CD4-positive, alpha-beta T cell (primary cell): ENCODE data around the gene PXK. TPM values are rescaled to one million over a fixed set of nuclear protein-coding genes. Genes with fewer than 3 reads are reported as not detected.

Experiments
- ATAC-seq: fragments of 200-7000 bp; cut with Tn5 transposase; one replicate; pipeline ENCODE4 v1.10.0; 2022; ENCODE audit warnings: mild to moderate bottlenecking; ENCODE audit not compliant: poor library complexity
- CTCF ChIA-PET: fragments of 350-600 bp; sonication (Branson Sonifier 250); formaldehyde crosslinking; loops from one replicate; lab custom pipeline; 2021; ENCODE audit warnings: antibody characterized with exemption, inconsistent platforms; lab: Charles Lee
- POLR2A ChIA-PET: fragments of 350-600 bp; sonication (Branson Sonifier 250); formaldehyde crosslinking; loops from one replicate; lab custom pipeline; 2021; ENCODE audit warnings: antibody characterized with exemption, inconsistent platforms; lab: Charles Lee
- DNase-seq, 14 experiments: peaks; one replicate each; pipeline ENCODE4 v3.0.0-alpha.2; 2013 to 2020; ENCODE audit warnings: mixed read lengths in 2 of 14
- H3K27ac ChIP-seq, 2 donors: one replicate each; pipeline versions ENCODE4 v1.5.1 to v1.7.0; 2013; ENCODE audit warnings: low read length in 2 of 2, low read depth in 1 of 2, mild to moderate bottlenecking in 1 of 2
- H3K27me3 ChIP-seq, 2 experiments: 1 replicate in 1 of 2; 2 replicates in 1 of 2; pipeline versions ENCODE4 v1.6.1 to v1.7.0; 2013; ENCODE audit warnings: low read length in 2 of 2, control low read depth in 1 of 2, mild to moderate bottlenecking in 1 of 2, moderate library complexity in 1 of 2; ENCODE audit not compliant: insufficient read depth in 2 of 2, control insufficient read depth in 1 of 2
- H3K36me3 ChIP-seq: one replicate; pipeline ENCODE4 v1.6.1; 2013; ENCODE audit warnings: low read length, control low read depth; ENCODE audit not compliant: insufficient read depth
- H3K4me1 ChIP-seq: one replicate; pipeline ENCODE4 v1.6.1; 2013; ENCODE audit warnings: low read length, control low read depth; ENCODE audit not compliant: insufficient read depth
- H3K4me3 ChIP-seq: one replicate; pipeline ENCODE4 v1.5.1; 2013; ENCODE audit warnings: mild to moderate bottlenecking, low read length, moderate library complexity
- H3K9me3 ChIP-seq, 2 experiments: 1 replicate in 1 of 2; 2 replicates in 1 of 2; pipeline versions ENCODE4 v1.6.1 to v1.7.0; 2013; ENCODE audit warnings: low read length in 2 of 2, mild to moderate bottlenecking in 2 of 2, control low read depth in 1 of 2, moderate library complexity in 1 of 2; ENCODE audit not compliant: control insufficient read depth in 1 of 2, insufficient read depth in 1 of 2
- H3K27ac Mint-ChIP-seq: one replicate; pipeline ENCODE4 v1.8.0; 2020; ENCODE audit warnings: mixed read lengths
- H3K27me3 Mint-ChIP-seq: one replicate; pipeline ENCODE4 v1.8.0; 2021; ENCODE audit warnings: mixed read lengths
- H3K36me3 Mint-ChIP-seq: one replicate; pipeline ENCODE4 v1.8.0; 2021; ENCODE audit warnings: low read depth, mixed read lengths
- H3K4me1 Mint-ChIP-seq: one replicate; pipeline ENCODE4 v1.8.0; 2021; ENCODE audit warnings: low read depth, mixed read lengths
- H3K4me3 Mint-ChIP-seq: one replicate; pipeline ENCODE4 v1.8.0; 2020; ENCODE audit warnings: mild to moderate bottlenecking, mixed read lengths
- H3K9me3 Mint-ChIP-seq: one replicate; pipeline ENCODE4 v1.8.0; 2020; ENCODE audit warnings: mixed read lengths
- intact Hi-C, 2 experiments: fragments of 100-400 bp; cut with DNase I in 1 of 2; cut with micrococcal nuclease in 1 of 2; formaldehyde crosslinking; loops; one replicate each; pipeline versions ENCODE4 v1.15.1 to v1.9.0; 2023 to 2025; cut with DNase I, micrococcal nuclease
- total RNA-seq, 174 experiments: library from RNA in 2 of 174; stranded (reverse) in 2 of 174; gene quantifications; one replicate each; pipeline ENCODE4 v1.2.3 and lab custom pipeline; 2021 to 2026
- TF ChIP-seq, protein P1 (sequence below): fragments of 200-600 bp; IDR thresholded peaks from one replicate; pipeline ENCODE4 v1.8.0; 2022; ENCODE audit warnings: antibody characterized with exemption, mild to moderate bottlenecking

The PXK gene
- total RNA-seq, 2 experiments from 2014 or later, result 12.5 to 14.8 TPM

- TF ChIP-seq, protein P1, sequence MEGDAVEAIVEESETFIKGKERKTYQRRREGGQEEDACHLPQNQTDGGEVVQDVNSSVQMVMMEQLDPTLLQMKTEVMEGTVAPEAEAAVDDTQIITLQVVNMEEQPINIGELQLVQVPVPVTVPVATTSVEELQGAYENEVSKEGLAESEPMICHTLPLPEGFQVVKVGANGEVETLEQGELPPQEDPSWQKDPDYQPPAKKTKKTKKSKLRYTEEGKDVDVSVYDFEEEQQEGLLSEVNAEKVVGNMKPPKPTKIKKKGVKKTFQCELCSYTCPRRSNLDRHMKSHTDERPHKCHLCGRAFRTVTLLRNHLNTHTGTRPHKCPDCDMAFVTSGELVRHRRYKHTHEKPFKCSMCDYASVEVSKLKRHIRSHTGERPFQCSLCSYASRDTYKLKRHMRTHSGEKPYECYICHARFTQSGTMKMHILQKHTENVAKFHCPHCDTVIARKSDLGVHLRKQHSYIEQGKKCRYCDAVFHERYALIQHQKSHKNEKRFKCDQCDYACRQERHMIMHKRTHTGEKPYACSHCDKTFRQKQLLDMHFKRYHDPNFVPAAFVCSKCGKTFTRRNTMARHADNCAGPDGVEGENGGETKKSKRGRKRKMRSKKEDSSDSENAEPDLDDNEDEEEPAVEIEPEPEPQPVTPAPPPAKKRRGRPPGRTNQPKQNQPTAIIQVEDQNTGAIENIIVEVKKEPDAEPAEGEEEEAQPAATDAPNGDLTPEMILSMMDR, result no peak
- peaks cover 35% of the 10 kb centered on the region for H3K36me3 Mint-ChIP-seq
- intact Hi-C loops, result no loop called here
- peaks cover 10% of the 10 kb centered on the region for H3K4me1 Mint-ChIP-seq
- no peaks in the 10 kb centered on the region for H3K27me3 Mint-ChIP-seq
- H3K4me1 ChIP-seq, result no peaks in the 10 kb centered on the region
- H3K4me3 Mint-ChIP-seq, result no peak overlapping the region
- ChIA-PET CTCF (no interaction called here), POLR2A (no interaction called here)
- DNase-seq (no peak), ATAC-seq (no peak)
- H3K9me3 Mint-ChIP-seq, result no peaks in the 10 kb centered on the region
- H3K9me3 ChIP-seq, result no peaks in the 10 kb centered on the region
- H3K36me3 ChIP-seq, result peaks cover 11% of the 10 kb centered on the region
- no peaks in the 10 kb centered on the region for H3K27me3 ChIP-seq
- H3K27ac Mint-ChIP-seq, result no peak overlapping the region
- no peak overlapping the region for H3K4me3 ChIP-seq
- no peak overlapping the region for H3K27ac ChIP-seq
Observed at GRCh38 chr3:58370407-58370806, 37.7 kb downstream of the PXK start.

DNA sequence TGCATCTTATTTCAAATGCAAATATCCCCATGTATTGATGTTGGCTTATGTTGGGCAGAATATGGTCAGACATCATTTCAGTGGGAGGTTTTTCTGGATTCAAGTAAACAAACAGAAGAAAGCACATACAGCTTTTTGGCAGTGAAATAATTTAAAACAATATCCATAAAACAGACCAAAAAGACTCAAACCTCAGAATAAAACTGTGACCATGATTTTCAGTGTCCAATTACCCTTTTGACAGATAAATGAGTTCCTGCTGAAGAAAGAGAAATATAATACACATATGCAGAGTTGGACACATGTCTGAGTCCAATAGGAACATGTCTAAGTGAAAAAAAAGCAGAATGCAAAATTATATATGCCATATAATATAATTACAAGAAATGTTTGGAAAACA lies 39.1 kb downstream of the PXK start:
- Mint-ChIP-seq H3K27me3 (no peaks in the 10 kb centered on the region), H3K4me1 (peaks cover under 1% of the 10 kb centered on the region), H3K9me3 (no peaks in the 10 kb centered on the region), H3K36me3 (peaks cover 29% of the 10 kb centered on the region), H3K27ac (no peak overlapping the region), H3K4me3 (no peak overlapping the region)
- Histone ChIP-seq H3K4me3 (no peak overlapping the region), H3K9me3 (no peaks in the 10 kb centered on the region), H3K27ac (no peak overlapping the region), H3K4me1 (no peaks in the 10 kb centered on the region), H3K27me3 (no peaks in the 10 kb centered on the region), H3K36me3 (peaks cover 11% of the 10 kb centered on the region)
- ChIA-PET POLR2A (no interaction called here), CTCF (no interaction called here)
- TF ChIP-seq, protein P1, result no peak
- intact Hi-C loops, result no loop called here
- ATAC-seq (no peak), DNase-seq (no peak)

DNA sequence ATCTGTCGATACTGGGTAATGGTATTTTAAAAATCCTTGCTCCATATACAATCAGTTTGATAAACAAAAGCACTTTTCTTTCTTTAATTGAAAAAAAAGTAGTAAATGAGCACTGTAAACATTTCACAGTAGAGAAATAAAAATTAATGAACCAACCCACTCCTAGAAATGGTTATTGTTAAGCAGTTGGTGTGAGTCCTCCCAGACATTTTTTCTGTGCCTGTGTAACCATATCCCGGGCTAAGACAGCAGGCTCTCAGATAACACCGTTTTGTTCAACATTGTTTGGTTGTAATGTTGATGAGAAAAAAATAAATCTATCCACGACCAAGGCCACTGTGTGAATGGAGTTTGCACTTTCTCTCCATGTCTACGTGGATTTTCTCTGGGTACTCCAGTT lies 42.6 kb downstream of the PXK start:
- H3K4me1 Mint-ChIP-seq, result no peaks in the 10 kb centered on the region
- DNase-seq, result no peak
- Histone ChIP-seq H3K4me3 (no peak overlapping the region), H3K27ac (no peak overlapping the region), H3K36me3 (peaks cover 6% of the 10 kb centered on the region), H3K9me3 (no peaks in the 10 kb centered on the region), H3K27me3 (no peaks in the 10 kb centered on the region), H3K4me1 (no peaks in the 10 kb centered on the region)
- H3K36me3 Mint-ChIP-seq, result peaks cover 21% of the 10 kb centered on the region
- ChIA-PET CTCF (no interaction called here), POLR2A (no interaction called here)
- no peaks in the 10 kb centered on the region for H3K27me3 Mint-ChIP-seq
- intact Hi-C loops, result no loop called here
- H3K27ac Mint-ChIP-seq, result no peak overlapping the region
- TF ChIP-seq, protein P1, result no peak
- H3K4me3 Mint-ChIP-seq, result no peak overlapping the region
- no peaks in the 10 kb centered on the region for H3K9me3 Mint-ChIP-seq
- ATAC-seq, result no peak
